IPS DF 19.7 (cell line): ENCODE measurements around the gene ZNF296.

Experiments used
- DNase-seq: peaks from one replicate; pipeline ENCODE4 v3.0.0-alpha.2; 2013; ENCODE audit warnings: low read depth, low spot score

The ZNF296 gene

GRCh38 chr19:45059258-45059965 lies 16.9 kb downstream of the ZNF296 start:
- DNase-seq, result peak; percentile 71

GRCh38 chr19:45058622-45059159 lies 17.6 kb downstream of the ZNF296 start:
- no peak for DNase-seq

GRCh38 chr19:45057444-45057843 lies 18.8 kb downstream of the ZNF296 start:
- DNase-seq, result no peak

- no peak for DNase-seq
Measured at GRCh38 chr19:45056831-45057230, 19.4 kb downstream of the ZNF296 start.

GRCh38 chr19:45051929-45052579 lies 24.2 kb downstream of the ZNF296 start:
- DNase-seq, result no peak

GRCh38 chr19:45050036-45050435 lies 26.2 kb downstream of the ZNF296 start:
- no peak for DNase-seq

GRCh38 chr19:45049073-45049736 lies 27.1 kb downstream of the ZNF296 start:
- no peak for DNase-seq

GRCh38 chr19:45047188-45047797 lies 29.0 kb downstream of the ZNF296 start:
- no peak for DNase-seq

GRCh38 chr19:45046355-45046754 lies 29.9 kb downstream of the ZNF296 start:
- no peak for DNase-seq

- no peak for DNase-seq
Measured at GRCh38 chr19:45045671-45046353, 30.5 kb downstream of the ZNF296 start.

- DNase-seq, result no peak
Measured at GRCh38 chr19:45041125-45041524, 35.2 kb downstream of the ZNF296 start.

- no peak for DNase-seq
Measured at GRCh38 chr19:45040059-45040771, 36.1 kb downstream of the ZNF296 start.

GRCh38 chr19:45038931-45039893 lies 37.1 kb downstream of the ZNF296 start, which contains the start of gene CLASRP:
CLASRP (plus strand) TSS chr19:45039045; CDS start chr19:45040213, 1,168 bp downstream.
- DNase-seq, result no peak

GRCh38 chr19:45037393-45038169 lies 38.7 kb downstream of the ZNF296 start:
- no peak for DNase-seq

- no peak for DNase-seq
Measured at GRCh38 chr19:45035755-45036154, 40.5 kb downstream of the ZNF296 start.

GRCh38 chr19:45032421-45032820 lies 43.9 kb downstream of the ZNF296 start:
- no peak for DNase-seq

- DNase-seq, result no peak
Measured at GRCh38 chr19:45030825-45031224, 45.5 kb downstream of the ZNF296 start.

GRCh38 chr19:45027371-45027770 lies 48.9 kb downstream of the ZNF296 start:
- DNase-seq, result no peak

GRCh38 chr19:45025264-45025663 lies 51.0 kb downstream of the ZNF296 start:
- no peak for DNase-seq
